ENCODE measurements around the gene DNAJC15.

DNA sequence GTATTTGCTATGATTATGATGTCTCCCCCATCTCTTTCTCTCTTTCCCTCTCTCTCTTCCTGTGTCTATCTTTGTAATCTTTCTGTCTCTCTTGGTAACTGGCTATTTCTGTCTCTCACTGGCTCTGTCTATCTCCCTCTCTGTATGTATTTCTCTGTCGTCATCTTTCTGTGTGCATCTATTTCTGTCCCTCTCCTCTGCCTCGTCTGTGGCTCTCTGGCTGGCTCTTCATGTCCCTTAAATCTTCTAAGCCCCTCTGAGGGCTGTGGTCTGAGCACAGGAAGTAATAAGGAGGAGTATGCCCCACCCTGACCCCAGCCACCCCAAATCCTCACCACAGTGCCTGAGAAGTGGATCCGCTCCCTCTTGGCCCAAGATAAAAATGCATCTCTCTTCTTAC is 104.4 kb downstream of the DNAJC15 start:
- TF ChIP-seq, protein P1, sequence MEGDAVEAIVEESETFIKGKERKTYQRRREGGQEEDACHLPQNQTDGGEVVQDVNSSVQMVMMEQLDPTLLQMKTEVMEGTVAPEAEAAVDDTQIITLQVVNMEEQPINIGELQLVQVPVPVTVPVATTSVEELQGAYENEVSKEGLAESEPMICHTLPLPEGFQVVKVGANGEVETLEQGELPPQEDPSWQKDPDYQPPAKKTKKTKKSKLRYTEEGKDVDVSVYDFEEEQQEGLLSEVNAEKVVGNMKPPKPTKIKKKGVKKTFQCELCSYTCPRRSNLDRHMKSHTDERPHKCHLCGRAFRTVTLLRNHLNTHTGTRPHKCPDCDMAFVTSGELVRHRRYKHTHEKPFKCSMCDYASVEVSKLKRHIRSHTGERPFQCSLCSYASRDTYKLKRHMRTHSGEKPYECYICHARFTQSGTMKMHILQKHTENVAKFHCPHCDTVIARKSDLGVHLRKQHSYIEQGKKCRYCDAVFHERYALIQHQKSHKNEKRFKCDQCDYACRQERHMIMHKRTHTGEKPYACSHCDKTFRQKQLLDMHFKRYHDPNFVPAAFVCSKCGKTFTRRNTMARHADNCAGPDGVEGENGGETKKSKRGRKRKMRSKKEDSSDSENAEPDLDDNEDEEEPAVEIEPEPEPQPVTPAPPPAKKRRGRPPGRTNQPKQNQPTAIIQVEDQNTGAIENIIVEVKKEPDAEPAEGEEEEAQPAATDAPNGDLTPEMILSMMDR (IDR thresholded peaks at IDR 0.05), result no peak
- no peak for TF ChIP-seq POLR2A (IDR thresholded peaks at IDR 0.05)
